Measurements from ENCODE around the gene LRCH1.

Gene LRCH1

DNA sequence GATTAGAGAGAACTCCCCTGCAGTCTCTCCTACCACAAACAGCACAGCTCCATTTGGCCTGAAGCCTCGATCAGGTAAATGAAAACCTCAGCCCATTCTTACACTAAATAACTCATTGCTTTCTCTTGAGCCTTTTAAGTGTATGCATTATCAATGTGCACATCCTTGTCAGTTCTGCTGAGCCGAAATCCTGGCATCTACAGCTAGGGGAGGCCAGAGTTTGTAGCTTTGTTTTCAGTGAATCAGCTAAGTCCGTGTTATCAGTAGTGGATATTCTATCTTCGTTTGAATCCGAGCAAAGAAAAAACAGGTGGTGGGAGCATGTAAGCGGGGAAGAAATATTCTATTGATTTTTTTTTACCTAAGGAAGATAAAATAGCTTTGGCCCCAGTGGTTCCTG lies 159.6 kb downstream of the LRCH1 start:
- no peak for DNase-seq (ENCODE audit: low spot score)

- DNase-seq (ENCODE audit: low spot score) = no peak
Observed at GRCh38 chr13:46715363-46715762, 162.4 kb downstream of the LRCH1 start.

DNA sequence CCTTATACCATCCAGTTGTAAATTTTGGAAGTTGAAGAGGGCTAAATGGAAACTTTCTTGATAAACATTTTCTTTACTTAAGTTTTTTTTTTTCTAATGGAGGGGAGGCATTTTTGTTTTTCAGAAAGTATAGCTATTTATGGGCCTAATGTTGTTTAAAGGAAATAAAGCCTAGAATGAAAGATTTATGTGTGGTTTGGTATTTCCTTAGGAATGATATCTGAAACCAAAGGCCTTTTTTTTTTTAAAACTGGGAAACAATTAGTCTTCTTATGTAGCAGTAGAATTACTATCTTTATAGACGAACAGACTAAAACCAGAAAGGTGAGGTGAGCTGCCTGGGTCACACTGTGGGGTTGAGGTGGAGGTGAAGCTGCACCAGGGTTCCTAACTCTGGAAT lies 163.9 kb downstream of the LRCH1 start:
- no peak for DNase-seq (ENCODE audit: low spot score)

- no peak for DNase-seq (ENCODE audit: low spot score)
Observed at GRCh38 chr13:46717275-46717674, 164.3 kb downstream of the LRCH1 start.

GRCh38 chr13:46717856-46718255 lies 164.9 kb downstream of the LRCH1 start:
- DNase-seq (ENCODE audit: low spot score) = no peak

DNA sequence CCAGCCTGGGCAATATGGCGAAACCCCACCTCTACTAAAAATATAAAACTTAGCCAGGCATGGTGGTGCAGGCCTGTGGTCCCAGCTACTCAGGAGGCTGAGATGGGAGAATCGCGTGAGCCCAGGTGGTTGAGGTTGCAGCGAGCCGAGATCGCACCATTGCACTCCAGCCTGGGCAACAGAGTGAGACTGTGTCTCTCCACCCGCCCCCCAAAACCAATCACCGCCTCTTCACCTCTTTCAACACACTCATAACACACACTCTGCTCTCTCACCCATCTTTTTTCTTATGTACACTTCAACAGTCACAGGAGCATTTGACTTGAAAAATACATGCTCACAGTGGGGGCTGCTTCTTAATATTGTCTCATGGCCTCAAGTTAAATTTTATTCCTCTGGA lies 167.2 kb downstream of the LRCH1 start:
- no peak for DNase-seq (ENCODE audit: low spot score)

- peak; percentile 35 for DNase-seq (ENCODE audit: low spot score)
Observed at GRCh38 chr13:46721054-46721453, 168.1 kb downstream of the LRCH1 start.

- DNase-seq (ENCODE audit: low spot score) = no peak
Observed at GRCh38 chr13:46726347-46726746, 173.4 kb downstream of the LRCH1 start.

GRCh38 chr13:46728777-46729176 lies 175.8 kb downstream of the LRCH1 start:
- peak; percentile 32 for DNase-seq (ENCODE audit: low spot score)

DNA sequence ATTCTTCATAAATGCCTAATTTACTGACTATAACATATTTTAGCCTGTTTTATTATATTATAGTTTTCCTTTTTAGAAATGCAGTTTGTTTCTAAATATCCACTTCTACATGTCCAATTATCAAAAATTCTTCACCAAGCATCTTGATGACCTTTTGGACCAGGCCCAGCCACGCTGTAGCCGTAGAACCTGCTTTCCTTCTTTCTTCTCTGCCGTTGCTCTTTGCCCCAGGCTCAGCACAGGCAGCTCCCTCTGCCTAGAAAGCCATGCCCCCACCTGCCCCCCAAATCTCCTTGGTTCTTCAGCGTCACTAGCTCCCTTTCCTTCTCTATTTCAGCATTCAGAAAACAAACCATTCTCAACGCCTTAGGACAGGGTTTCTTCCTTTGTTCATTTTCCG lies 178.6 kb downstream of the LRCH1 start:
- DNase-seq (ENCODE audit: low spot score) = no peak

GRCh38 chr13:46735425-46735824 lies 182.5 kb downstream of the LRCH1 start:
- no peak for DNase-seq (ENCODE audit: low spot score)

DNA sequence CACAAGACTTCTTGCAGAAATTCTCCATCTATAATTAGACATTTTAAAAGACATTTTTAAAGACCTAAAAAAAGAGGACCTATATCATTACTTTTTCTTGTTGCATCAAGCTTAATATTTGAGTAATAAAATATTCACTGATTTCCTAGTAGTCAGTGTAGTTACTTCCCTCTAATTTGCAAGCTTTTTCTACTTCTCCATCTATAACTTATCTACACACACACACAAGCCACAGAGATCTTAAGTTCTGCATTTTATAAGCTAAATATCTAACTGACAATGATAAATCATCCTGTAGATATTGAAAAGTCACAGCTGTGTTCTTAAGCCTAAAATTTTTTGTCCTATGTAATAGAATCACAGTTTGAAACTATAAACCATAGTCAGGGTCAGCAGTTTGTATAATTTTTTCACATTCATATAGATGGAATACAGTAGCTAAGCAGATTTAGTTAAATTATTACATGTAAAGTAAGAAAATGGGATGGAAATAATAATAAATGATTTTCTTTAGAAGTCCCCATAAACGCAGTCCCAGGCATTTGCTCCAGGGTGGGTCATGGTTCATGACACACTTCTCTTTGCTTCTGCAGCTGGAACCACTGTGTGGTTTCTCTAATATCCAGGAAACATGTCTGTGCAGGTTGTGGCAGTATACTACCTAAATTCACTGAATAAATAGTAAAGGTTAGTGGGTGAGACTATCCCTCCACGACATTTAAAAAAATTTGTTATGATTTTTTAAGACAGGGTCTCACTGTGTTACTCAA lies 183.8 kb downstream of the LRCH1 start:
- DNase-seq (ENCODE audit: low spot score) = no peak

GRCh38 chr13:46738055-46738454 lies 185.1 kb downstream of the LRCH1 start:
- DNase-seq (ENCODE audit: low spot score) = no peak

GRCh38 chr13:46738766-46739165 lies 185.8 kb downstream of the LRCH1 start:
- no peak for DNase-seq (ENCODE audit: low spot score)

GRCh38 chr13:46739447-46740098 lies 186.6 kb downstream of the LRCH1 start:
- DNase-seq (ENCODE audit: low spot score) = peak; percentile 16

- no peak for DNase-seq (ENCODE audit: low spot score)
Observed at GRCh38 chr13:46743191-46743590, 190.2 kb downstream of the LRCH1 start.

DNA sequence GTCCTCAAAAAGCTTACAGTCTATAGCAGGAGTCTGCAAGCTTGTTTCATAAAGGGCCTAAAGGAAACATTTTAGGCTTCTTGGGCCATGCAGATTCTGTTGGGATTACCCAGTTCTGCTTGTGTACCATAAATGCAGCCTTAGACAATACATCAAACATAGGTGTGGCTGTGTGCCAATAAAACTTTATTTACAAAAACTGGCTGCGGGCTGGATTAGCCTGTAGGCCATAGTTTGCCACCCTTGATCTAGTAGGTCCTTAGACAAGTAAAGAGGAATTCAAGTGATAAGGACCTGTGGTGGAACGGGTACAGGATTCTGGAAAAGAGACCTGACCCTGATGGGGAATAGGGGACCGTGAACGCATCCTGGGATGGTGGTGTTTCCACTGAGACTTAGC lies 192.1 kb downstream of the LRCH1 start:
- DNase-seq (ENCODE audit: low spot score) = no peak

GRCh38 chr13:46745706-46746105 lies 192.7 kb downstream of the LRCH1 start:
- DNase-seq (ENCODE audit: low spot score) = no peak

DNA sequence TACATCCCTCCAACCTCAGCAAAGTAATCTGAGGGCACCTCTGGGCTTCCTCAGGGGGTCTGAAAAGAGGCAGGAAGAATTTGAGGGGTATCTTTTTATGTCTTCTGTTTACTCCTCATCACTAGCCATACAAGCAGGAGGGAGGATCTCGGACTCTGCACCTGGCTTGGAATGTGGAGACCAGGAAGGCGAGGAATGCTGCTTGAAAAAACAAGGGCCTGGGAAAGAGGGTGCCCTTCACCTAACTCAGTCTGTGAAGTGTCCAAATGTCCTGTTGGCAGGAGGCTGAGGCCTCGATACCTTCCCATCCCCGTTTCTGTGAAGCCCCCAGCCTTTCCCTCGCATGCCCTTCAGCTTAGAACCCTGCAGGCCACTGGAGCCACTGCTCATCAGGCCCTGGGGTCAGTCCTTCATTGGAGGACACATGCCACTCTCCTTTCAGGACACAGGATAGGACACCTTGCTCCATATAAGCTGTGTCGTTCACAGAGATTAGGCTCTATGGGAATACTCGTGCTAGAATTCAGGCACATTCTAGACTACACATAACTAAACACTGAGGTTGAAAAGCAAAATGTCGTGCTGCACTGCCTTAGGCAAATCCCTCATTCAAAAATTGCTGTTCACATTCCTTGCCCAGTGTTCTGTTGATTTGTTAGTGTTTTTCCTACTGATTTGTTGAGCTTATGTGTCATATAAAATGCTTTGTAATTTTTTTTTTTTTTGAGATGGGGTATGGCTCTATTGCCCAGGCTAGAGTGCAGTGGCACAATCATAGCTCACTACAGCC lies 194.3 kb downstream of the LRCH1 start:
- no peak for DNase-seq (ENCODE audit: low spot score)

DNA sequence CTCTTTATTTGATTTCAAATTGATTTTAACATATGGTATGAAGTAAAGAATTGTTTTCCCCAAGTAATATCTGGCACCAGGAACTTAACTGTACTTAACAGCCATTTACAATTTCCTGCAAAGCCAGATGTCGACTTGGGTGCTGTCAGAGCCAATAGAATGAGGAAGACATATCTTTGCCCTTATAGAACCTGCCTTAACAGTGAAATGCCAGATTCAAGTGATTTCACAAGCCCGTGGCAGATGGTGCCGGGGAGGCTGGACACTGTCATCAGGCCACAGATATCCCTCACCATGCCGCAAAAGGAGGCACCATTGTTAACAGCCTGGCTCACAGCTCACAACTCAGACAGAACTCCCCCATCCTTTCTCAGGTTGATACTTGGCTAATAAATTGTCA lies 195.3 kb downstream of the LRCH1 start:
- DNase-seq (ENCODE audit: low spot score) = no peak

DNA sequence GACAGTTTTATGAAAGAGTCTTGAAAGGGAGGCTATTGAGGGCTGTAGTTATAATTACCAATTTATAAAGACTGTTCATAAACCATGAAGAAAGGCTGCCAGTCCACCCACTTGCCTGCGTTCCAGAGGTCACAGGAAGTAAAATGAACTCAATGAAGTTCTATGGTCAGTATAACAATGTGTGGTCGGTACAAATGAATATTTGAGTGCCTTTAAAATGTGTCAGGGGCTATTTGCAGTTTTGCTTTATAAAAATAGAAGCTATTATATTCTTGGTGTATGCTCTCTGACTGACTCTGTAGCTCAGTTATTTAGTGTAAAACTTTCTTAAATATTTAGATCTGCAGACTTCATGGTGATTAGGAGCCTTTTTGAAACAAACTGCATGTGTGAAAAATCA lies 197.0 kb downstream of the LRCH1 start:
- no peak for DNase-seq (ENCODE audit: low spot score)

DNA sequence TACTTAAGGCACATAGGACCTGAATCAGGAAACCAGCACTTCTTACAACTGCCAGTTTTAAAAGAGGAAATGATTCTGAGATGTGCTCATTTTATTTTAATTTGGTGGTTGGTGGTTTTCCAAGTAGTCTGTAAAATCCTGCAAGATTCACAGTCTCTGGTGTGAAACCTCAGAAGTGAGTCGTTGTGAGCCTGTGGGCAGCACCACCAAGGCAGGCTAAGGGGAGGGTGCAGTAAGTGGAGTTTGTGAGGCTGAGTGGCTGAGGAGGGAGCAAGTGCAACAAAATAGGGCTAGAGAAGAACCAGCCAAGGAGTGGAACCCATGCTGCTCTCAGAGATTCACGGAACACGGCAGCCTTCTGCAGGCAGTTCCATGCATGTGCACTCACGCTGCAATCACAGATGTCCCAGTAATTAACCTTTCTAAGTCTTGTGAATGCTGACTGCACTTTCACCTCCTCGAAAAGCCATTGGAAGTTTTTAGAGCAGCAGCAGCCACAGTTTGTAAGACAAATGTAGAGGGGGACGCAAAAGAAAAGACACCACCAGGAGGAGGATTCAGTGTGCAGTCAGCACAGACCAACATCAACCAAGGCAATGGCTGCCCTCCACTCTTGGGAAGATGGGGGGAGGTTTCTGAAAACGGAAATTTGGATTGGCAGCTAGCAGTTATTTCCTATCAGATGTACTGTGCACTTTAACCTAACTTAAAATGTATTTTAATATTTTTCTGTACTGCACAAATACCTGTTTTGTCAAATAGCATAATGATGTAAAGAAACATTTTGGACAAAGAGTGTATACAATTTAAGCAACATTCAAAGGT lies 199.1 kb downstream of the LRCH1 start:
- no peak for DNase-seq (ENCODE audit: low spot score)

All from RKO (cell line).